ENCODE data around the gene BGN.

- TF ChIP-seq CTCF (IDR thresholded peaks at IDR 0.05 in 8 of 11, conservative IDR thresholded peaks at IDR 0.05 in 3 of 11) (no peak), POLR2AphosphoS5 (IDR thresholded peaks at IDR 0.05) (peak in 2 of 3 donors; percentile 10 to 55)
Measured at GRCh38 chrX:153499876-153500275, 5.1 kb downstream of the BGN start.

Measured in spleen (tissue), 7 donors.